D721Med (cell line): ENCODE measurements around the gene IL6R.

Experiments used
- DNase-seq: peaks from one replicate; pipeline ENCODE4 v3.0.0; 2011; ENCODE audit warnings: low spot score; ENCODE audit not compliant: insufficient read length
- FAIRE-seq: peaks from 2 replicates; lab custom pipeline; 2011; peaks lifted over from hg19 to GRCh38; lab: Jason Lieb, UNC
- TF ChIP-seq, protein P1 (sequence below): IDR thresholded peaks from 2 replicates; pipeline ENCODE4 v1.5.1; 2012; ENCODE audit warnings: mild to moderate bottlenecking, control low read depth; ENCODE audit not compliant: insufficient read depth; ENCODE audit errors: missing control alignments

Gene IL6R

DNA sequence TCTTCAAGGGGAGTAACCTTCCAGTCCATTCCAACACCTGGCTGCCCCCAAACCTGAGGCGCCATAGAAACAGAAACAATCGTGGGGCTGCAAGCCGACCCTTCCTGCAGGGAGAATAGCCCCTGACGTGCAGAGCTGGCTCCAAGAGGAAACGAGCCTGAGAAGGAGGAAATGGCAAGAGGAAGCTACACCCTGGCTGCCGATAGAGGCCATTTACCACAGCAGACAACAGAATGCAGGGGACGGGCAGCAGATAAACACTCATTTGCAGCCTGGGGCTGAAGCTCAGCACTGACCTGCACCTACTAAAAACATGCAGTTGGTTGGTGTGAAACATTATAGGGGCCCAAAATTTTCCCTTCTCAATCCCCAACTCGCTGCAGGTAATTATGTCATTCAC lies 88.1 kb downstream of the IL6R start:
- DNase-seq (no peak), FAIRE-seq (no peak)
- TF ChIP-seq, protein P1, sequence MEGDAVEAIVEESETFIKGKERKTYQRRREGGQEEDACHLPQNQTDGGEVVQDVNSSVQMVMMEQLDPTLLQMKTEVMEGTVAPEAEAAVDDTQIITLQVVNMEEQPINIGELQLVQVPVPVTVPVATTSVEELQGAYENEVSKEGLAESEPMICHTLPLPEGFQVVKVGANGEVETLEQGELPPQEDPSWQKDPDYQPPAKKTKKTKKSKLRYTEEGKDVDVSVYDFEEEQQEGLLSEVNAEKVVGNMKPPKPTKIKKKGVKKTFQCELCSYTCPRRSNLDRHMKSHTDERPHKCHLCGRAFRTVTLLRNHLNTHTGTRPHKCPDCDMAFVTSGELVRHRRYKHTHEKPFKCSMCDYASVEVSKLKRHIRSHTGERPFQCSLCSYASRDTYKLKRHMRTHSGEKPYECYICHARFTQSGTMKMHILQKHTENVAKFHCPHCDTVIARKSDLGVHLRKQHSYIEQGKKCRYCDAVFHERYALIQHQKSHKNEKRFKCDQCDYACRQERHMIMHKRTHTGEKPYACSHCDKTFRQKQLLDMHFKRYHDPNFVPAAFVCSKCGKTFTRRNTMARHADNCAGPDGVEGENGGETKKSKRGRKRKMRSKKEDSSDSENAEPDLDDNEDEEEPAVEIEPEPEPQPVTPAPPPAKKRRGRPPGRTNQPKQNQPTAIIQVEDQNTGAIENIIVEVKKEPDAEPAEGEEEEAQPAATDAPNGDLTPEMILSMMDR: no peak

GRCh38 chr1:154495496-154496273 lies 90.5 kb downstream of the IL6R start:
- TF ChIP-seq, protein P1: no peak
- FAIRE-seq (no peak), DNase-seq (no peak)

- FAIRE-seq (no peak), DNase-seq (no peak)
- TF ChIP-seq, protein P1: no peak
These were observed 91.2 kb downstream of the IL6R start for GRCh38 chr1:154496383-154496782.

DNA sequence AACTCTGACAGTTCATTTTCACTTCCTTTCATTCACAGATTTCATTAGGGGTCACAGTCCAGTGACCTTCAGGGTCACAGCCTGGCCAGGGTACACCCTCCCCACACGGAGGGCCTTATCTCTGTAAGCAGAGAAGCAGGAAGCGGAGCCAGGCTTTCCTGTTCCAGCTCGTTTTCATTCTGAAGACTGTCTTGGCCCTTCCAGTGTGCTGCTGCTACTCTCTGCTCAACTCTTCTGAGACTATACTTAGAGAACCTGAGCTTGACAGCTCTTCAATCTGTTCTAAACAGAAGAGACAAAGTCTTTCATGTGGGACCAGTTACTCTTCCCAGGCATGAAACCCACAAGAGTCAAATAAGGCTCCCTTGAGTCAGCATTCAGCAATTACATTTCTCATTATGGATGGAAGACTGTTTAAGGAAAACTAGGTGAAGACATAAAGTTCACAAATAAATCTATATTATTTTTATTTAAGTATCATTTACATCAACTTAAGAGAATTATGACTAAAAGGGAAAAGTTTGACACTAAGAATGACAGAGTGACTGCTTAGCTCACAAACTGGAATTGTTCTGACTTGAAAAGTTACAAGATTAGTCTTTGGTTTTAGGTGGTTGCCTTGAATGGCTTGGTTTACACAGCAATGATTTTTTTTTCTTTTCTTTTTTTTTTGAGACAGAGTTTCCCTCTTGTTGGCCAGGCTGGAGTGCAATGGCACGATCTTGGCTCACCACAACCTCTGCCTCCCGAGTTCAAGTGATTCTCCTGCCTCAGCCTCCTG lies 92.1 kb downstream of the IL6R start:
- TF ChIP-seq, protein P1: no peak
- FAIRE-seq (no peak), DNase-seq (no peak)

DNA sequence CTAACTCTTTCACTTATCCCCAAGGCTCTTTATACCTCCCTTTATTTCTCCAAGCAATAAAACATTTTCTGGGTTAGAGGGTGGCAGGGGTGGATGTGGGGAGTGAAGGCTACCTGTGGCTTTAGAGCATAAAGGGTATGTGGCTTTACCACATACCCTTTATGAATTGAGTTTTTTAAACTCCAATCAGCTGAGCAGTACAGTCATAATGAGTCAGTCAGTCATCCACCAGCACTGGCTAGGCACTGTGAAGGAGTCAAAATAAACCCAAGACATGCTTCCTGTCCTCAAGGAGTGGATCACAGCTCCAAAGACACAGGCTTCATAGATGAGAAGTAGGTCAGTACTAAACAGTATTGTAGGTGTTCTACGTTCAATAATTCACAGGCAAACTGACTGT lies 94.3 kb downstream of the IL6R start:
- no peak for FAIRE-seq
- TF ChIP-seq, protein P1: no peak
- DNase-seq: no peak

GRCh38 chr1:154500533-154500932 lies 95.4 kb downstream of the IL6R start:
- DNase-seq (no peak), FAIRE-seq (no peak)
- TF ChIP-seq, protein P1: no peak

DNA sequence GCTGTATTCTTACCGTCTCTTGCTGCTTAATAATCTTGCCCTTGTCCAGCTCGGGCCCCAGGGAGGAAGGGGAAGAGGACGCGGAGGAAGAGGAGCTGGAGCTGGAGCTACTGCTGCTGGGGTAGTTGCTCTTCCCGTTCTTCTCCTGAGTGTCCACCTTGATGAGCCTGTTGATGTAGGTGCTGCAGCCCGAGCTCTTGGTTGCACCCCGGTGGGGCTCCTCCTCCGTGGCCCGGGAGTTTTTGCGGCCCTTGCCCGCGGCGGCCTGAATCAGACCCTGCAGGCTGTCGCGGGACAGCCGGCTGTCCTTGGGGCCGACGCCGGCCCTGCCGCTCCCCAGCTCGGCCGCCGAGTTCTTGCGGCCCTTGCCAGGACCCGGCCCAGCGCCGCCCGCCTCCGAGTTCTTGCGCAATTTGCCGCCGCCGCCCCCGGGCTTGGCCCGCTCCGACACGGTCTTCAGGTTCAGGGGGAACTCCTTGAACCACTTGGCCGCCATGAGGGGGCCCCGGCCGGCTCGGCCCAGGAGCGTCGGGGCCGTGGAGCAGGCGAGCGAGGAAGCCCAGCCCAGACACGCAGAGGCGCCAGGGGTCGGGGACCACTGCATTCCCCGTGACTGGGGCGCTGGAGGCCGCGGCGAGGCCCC lies 96.4 kb downstream of the IL6R start:
- FAIRE-seq: no peak
- DNase-seq: no peak
- TF ChIP-seq, protein P1: no peak
